NK-92 treated with Interleukin-12 subunit alpha and Interleukin-12 subunit beta, amount 100 ng/mL, for 24 hours (cell line): Measurements from ENCODE around the gene HHLA2.

Experiments
- DNase-seq: peaks from one replicate; lab custom pipeline; 2025; lab: John Stamatoyannopoulos, UW

Gene HHLA2

GRCh38 chr3:108393128-108393900 is 97.0 kb downstream of the HHLA2 start:
- no peak for DNase-seq

GRCh38 chr3:108394016-108394415 is 97.7 kb downstream of the HHLA2 start:
- no peak for DNase-seq

- DNase-seq = no peak
Observed at GRCh38 chr3:108394563-108394962, 98.2 kb downstream of the HHLA2 start.

GRCh38 chr3:108396336-108396735 is 100.0 kb downstream of the HHLA2 start:
- DNase-seq = no peak

- DNase-seq = no peak
Observed at GRCh38 chr3:108398510-108398909, 102.2 kb downstream of the HHLA2 start.

- no peak for DNase-seq
Observed at GRCh38 chr3:108401836-108402235, 105.5 kb downstream of the HHLA2 start.

GRCh38 chr3:108403198-108403597 is 106.8 kb downstream of the HHLA2 start:
- no peak for DNase-seq

GRCh38 chr3:108403686-108404345 is 107.5 kb downstream of the HHLA2 start:
- DNase-seq = no peak

- DNase-seq = no peak
Observed at GRCh38 chr3:108404368-108404767, 108.0 kb downstream of the HHLA2 start.

GRCh38 chr3:108406063-108406660 is 109.8 kb downstream of the HHLA2 start:
- no peak for DNase-seq

GRCh38 chr3:108406661-108407206 is 110.4 kb downstream of the HHLA2 start:
- DNase-seq = peak; percentile 2

GRCh38 chr3:108407886-108408285 is 111.5 kb downstream of the HHLA2 start:
- no peak for DNase-seq

GRCh38 chr3:108408883-108409799 is 112.8 kb downstream of the HHLA2 start:
- no peak for DNase-seq

GRCh38 chr3:108409800-108410178 is 113.4 kb downstream of the HHLA2 start:
- no peak for DNase-seq

GRCh38 chr3:108410531-108410984 is 114.2 kb downstream of the HHLA2 start:
- DNase-seq = no peak

GRCh38 chr3:108412121-108412750 is 115.9 kb downstream of the HHLA2 start:
- DNase-seq = no peak

GRCh38 chr3:108414007-108414406 is 117.7 kb downstream of the HHLA2 start:
- no peak for DNase-seq

GRCh38 chr3:108415661-108416060 is 119.3 kb downstream of the HHLA2 start:
- no peak for DNase-seq

- DNase-seq = no peak
Observed at GRCh38 chr3:108416111-108416869, 119.9 kb downstream of the HHLA2 start.

GRCh38 chr3:108420926-108421325 is 124.6 kb downstream of the HHLA2 start:
- DNase-seq = no peak
